D721Med (cell line): ENCODE data around the gene CILP2.

ENCODE experiments used
- DNase-seq: peaks from one replicate; pipeline ENCODE4 v3.0.0; 2011; ENCODE audit warnings: low spot score; ENCODE audit not compliant: insufficient read length
- FAIRE-seq: peaks from 2 replicates; lab custom pipeline; 2011; peaks lifted over from hg19 to GRCh38; lab: Jason Lieb, UNC
- CTCF ChIP-seq: IDR thresholded peaks from 2 replicates; pipeline ENCODE4 v1.5.1; 2012; ENCODE audit warnings: mild to moderate bottlenecking, control low read depth; ENCODE audit not compliant: insufficient read depth; ENCODE audit errors: missing control alignments

CILP2 gene

GRCh38 chr19:19542507-19542906, 4.4 kb downstream of the CILP2 start:
- DNase-seq, result no peak
- FAIRE-seq, result no peak
- TF ChIP-seq CTCF, result no peak

GRCh38 chr19:19543101-19543500, 5.0 kb downstream of the CILP2 start:
- TF ChIP-seq CTCF, result no peak

DNA sequence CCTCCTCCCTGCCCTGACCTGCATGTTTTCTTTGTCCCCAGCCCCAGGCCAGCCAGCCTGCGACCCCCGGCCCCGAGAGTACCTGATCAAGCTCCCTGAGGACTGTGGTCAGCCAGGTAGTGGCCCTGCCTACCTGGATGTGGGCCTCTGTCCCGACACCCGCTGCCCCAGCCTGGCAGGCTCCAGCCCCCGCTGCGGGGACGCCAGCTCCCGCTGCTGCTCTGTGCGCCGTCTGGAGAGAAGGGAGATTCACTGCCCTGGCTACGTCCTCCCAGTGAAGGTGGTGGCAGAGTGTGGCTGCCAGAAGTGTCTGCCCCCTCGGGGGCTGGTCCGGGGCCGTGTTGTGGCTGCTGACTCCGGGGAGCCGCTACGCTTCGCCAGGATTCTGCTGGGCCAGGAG, 5.6 kb downstream of the CILP2 start:
- no peak for DNase-seq
- FAIRE-seq, result no peak
- no peak for TF ChIP-seq CTCF

More at GRCh38 chr19:19543101-19543500, 5.0 kb downstream of the CILP2 start:
- FAIRE-seq (no peak), DNase-seq (no peak)

- DNase-seq (no peak), FAIRE-seq (no peak)
- no peak for TF ChIP-seq CTCF
These were observed 6.3 kb downstream of the CILP2 start for GRCh38 chr19:19544257-19544953.

DNA sequence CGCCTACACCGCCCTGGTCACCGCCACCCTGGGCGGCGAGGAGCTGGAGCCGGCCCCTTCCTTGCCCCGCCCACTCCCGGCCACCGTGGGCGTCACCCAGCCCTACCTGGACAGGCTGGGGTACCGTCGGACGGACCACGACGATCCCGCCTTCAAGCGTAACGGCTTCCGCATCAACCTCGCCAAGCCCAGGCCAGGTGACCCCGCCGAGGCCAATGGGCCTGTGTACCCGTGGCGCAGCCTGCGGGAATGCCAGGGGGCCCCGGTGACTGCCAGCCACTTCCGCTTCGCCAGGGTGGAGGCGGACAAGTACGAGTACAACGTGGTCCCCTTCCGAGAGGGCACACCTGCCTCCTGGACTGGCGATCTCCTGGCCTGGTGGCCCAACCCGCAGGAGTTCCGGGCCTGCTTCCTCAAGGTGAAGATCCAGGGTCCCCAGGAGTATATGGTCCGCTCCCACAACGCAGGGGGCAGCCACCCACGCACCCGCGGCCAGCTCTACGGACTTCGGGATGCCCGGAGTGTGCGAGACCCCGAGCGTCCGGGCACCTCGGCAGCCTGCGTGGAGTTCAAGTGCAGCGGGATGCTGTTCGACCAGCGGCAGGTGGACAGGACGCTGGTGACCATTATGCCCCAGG, 7.0 kb downstream of the CILP2 start:
- FAIRE-seq (no peak), DNase-seq (no peak)
- TF ChIP-seq CTCF, result no peak

- TF ChIP-seq CTCF, result no peak
- DNase-seq, result no peak
These were observed 7.6 kb downstream of the CILP2 start for GRCh38 chr19:19545707-19546106.

GRCh38 chr19:19546751-19547162, 8.7 kb downstream of the CILP2 start:
- FAIRE-seq (no peak), DNase-seq (no peak)
- no peak for TF ChIP-seq CTCF

More at GRCh38 chr19:19545707-19546106, 7.6 kb downstream of the CILP2 start:
- FAIRE-seq, result no peak
